ENCODE data around the gene CRHBP. TPM values are rescaled to one million over a fixed set of nuclear protein-coding genes. Genes with fewer than 3 reads are reported as not detected.

Gene CRHBP
- polyA plus RNA-seq, 3 donors: 2.2 TPM; not detected in 2

- Mint-ChIP-seq H3K4me1 (peaks cover 25% of the 10 kb centered on the region), H3K36me3 (peaks cover 2 to 9% of the 10 kb centered on the region in 2 donors), H3K4me3 (peak overlapping the region; percentile 45 to 83), H3K9me3 (peaks cover 0 to 13% (median 0%) of the 10 kb centered on the region in 7 donors), H3K27ac (no peak overlapping the region), H3K27me3 (ENCODE audit: low read depth in 3 of 3) (peaks cover 43 to 53% (median 52%) of the 10 kb centered on the region in 3 donors)
- intact Hi-C loops (cut with micrococcal nuclease): no loop called here
- H3K79me2 ChIP-seq (ENCODE audit: insufficient read depth, low read length): no peaks in the 10 kb centered on the region
- under 1% methylated on average over 78 of the region's 81 CpGs for WGBS (ENCODE audit: insufficient coverage)
- H4K20me1 ChIP-seq (ENCODE audit: insufficient read depth, low read length): no peaks in the 10 kb centered on the region
- peak overlapping the region in 1 of 3 experiments; percentile 59 for H3K4me3 ChIP-seq (replicated peaks in 1 of 3; ENCODE audit: low read depth in 2 of 3, low read length in 3 of 3)
- no peak overlapping the region for H3K9ac ChIP-seq (ENCODE audit: insufficient read depth, low read length, poor library complexity, severe bottlenecking)
- peak overlapping the region; percentile 64 for H3K4me2 ChIP-seq (replicated peaks; ENCODE audit: extremely low read depth, low read length, poor library complexity, severe bottlenecking)
- H3K4me1 ChIP-seq (ENCODE audit: control insufficient read depth in 1 of 2, insufficient read depth in 2 of 2, low read length in 2 of 2): peaks cover 25 to 27% of the 10 kb centered on the region in 2 donors
- H3K27me3 ChIP-seq (ENCODE audit: control insufficient read depth in 2 of 2, insufficient read depth in 2 of 2, low read length in 2 of 2): peaks cover 41 to 44% of the 10 kb centered on the region in 2 donors
- H3K36me3 ChIP-seq (replicated peaks in 1 of 2; ENCODE audit: control insufficient read depth in 1 of 2, insufficient read depth in 2 of 2, low read length in 2 of 2): no peaks in the 10 kb centered on the region
- peaks cover 0 to 19% of the 10 kb centered on the region in 2 donors for H3K9me3 ChIP-seq (replicated peaks in 1 of 2; ENCODE audit: control insufficient read depth in 1 of 2, insufficient read depth in 1 of 2, low read length in 2 of 2)
- no peak overlapping the region for H3K27ac ChIP-seq (ENCODE audit: low read depth in 1 of 2, low read length in 2 of 2)
- no peak for DNase-seq
- H2AFZ ChIP-seq (ENCODE audit: insufficient read depth, low read depth, low read length, poor library complexity, severe bottlenecking): no peak overlapping the region
- no peak for TF ChIP-seq CTCF (IDR thresholded peaks at IDR 0.05)
Observed at GRCh38 chr5:76953551-76954382, 922 bp downstream of the CRHBP start.

GRCh38 chr5:76954383-76954763 is 1.5 kb downstream of the CRHBP start:
- H3K27me3 Mint-ChIP-seq (ENCODE audit: low read depth in 3 of 3): peaks cover 43 to 53% (median 52%) of the 10 kb centered on the region in 3 donors
- no peak for TF ChIP-seq CTCF (IDR thresholded peaks at IDR 0.05)

More at GRCh38 chr5:76954383-76954763, 1.5 kb downstream of the CRHBP start:
- Histone ChIP-seq H3K79me2 (ENCODE audit: insufficient read depth, low read length) (no peaks in the 10 kb centered on the region), H2AFZ (ENCODE audit: insufficient read depth, low read depth, low read length, poor library complexity, severe bottlenecking) (no peak overlapping the region), H3K4me2 (replicated peaks; ENCODE audit: extremely low read depth, low read length, poor library complexity, severe bottlenecking) (peak overlapping the region; percentile 64), H3K9ac (ENCODE audit: insufficient read depth, low read length, poor library complexity, severe bottlenecking) (no peak overlapping the region), H3K9me3 (replicated peaks in 1 of 2; ENCODE audit: control insufficient read depth in 1 of 2, insufficient read depth in 1 of 2, low read length in 2 of 2) (peaks cover 0 to 19% of the 10 kb centered on the region in 2 donors), H3K27ac (ENCODE audit: low read depth in 1 of 2, low read length in 2 of 2) (no peak overlapping the region), H3K27me3 (ENCODE audit: control insufficient read depth in 2 of 2, insufficient read depth in 2 of 2, low read length in 2 of 2) (peaks cover 41 to 44% of the 10 kb centered on the region in 2 donors), H3K36me3 (replicated peaks in 1 of 2; ENCODE audit: control insufficient read depth in 1 of 2, insufficient read depth in 2 of 2, low read length in 2 of 2) (no peaks in the 10 kb centered on the region), H3K4me1 (ENCODE audit: control insufficient read depth in 1 of 2, insufficient read depth in 2 of 2, low read length in 2 of 2) (peaks cover 31 to 33% of the 10 kb centered on the region in 2 donors), H3K4me3 (replicated peaks in 1 of 3; ENCODE audit: low read depth in 2 of 3, low read length in 3 of 3) (peak overlapping the region in 1 of 3 experiments; percentile 59), H4K20me1 (ENCODE audit: insufficient read depth, low read length) (no peaks in the 10 kb centered on the region)
- Mint-ChIP-seq H3K4me3 (peak overlapping the region; percentile 31 to 83), H3K36me3 (peaks cover 2 to 9% of the 10 kb centered on the region in 2 donors), H3K9me3 (peaks cover 0 to 13% (median 0%) of the 10 kb centered on the region in 7 donors), H3K4me1 (peaks cover 31% of the 10 kb centered on the region), H3K27ac (no peak overlapping the region)
- intact Hi-C loops (cut with micrococcal nuclease): no loop called here
- WGBS (ENCODE audit: insufficient coverage): 2% methylated on average over 20 of the region's 25 CpGs
- DNase-seq: no peak
